NCI-H226 (cell line): ENCODE results near the gene NAV3.

Experiments used
- DNase-seq: peaks from one replicate; pipeline ENCODE4 v3.0.0-alpha.2; 2015

The NAV3 gene

GRCh38 chr12:77938301-77938700, 107.6 kb downstream of the NAV3 start:
- DNase-seq: no peak

GRCh38 chr12:77940011-77940423, 109.3 kb downstream of the NAV3 start:
- DNase-seq: peak; percentile 89

GRCh38 chr12:77940567-77940966, 109.9 kb downstream of the NAV3 start:
- DNase-seq: no peak

- DNase-seq: no peak
These were observed 110.7 kb downstream of the NAV3 start for GRCh38 chr12:77941401-77941800.

- peak; percentile 93 for DNase-seq
These were observed 112.8 kb downstream of the NAV3 start for GRCh38 chr12:77943466-77943865.

- peak; percentile 13 for DNase-seq
These were observed 115.9 kb downstream of the NAV3 start for GRCh38 chr12:77946541-77947061.

- DNase-seq: peak; percentile 78
These were observed 116.6 kb downstream of the NAV3 start for GRCh38 chr12:77947330-77947729.

GRCh38 chr12:77947746-77948145, 117.1 kb downstream of the NAV3 start:
- peak; percentile 36 for DNase-seq

- no peak for DNase-seq
These were observed 119.2 kb downstream of the NAV3 start for GRCh38 chr12:77949943-77950342.

- no peak for DNase-seq
These were observed 123.0 kb downstream of the NAV3 start for GRCh38 chr12:77953528-77954205.

GRCh38 chr12:77954206-77954555, 123.5 kb downstream of the NAV3 start:
- DNase-seq: no peak

GRCh38 chr12:77957062-77957461, 126.4 kb downstream of the NAV3 start:
- DNase-seq: no peak

- DNase-seq: no peak
These were observed 133.0 kb downstream of the NAV3 start for GRCh38 chr12:77963576-77964178.

- no peak for DNase-seq
These were observed 135.1 kb downstream of the NAV3 start for GRCh38 chr12:77965790-77966189.

GRCh38 chr12:77968021-77968420, 137.3 kb downstream of the NAV3 start:
- DNase-seq: no peak

- no peak for DNase-seq
These were observed 137.9 kb downstream of the NAV3 start for GRCh38 chr12:77968571-77968970.

GRCh38 chr12:77973579-77973978, 142.9 kb downstream of the NAV3 start:
- DNase-seq: no peak

- DNase-seq: no peak
These were observed 144.0 kb downstream of the NAV3 start for GRCh38 chr12:77974645-77975044.

- peak; percentile 72 for DNase-seq
These were observed 149.0 kb downstream of the NAV3 start for GRCh38 chr12:77979597-77980250.

GRCh38 chr12:77980782-77981181, 150.1 kb downstream of the NAV3 start:
- DNase-seq: peak; percentile 86

- no peak for DNase-seq
These were observed 153.2 kb downstream of the NAV3 start for GRCh38 chr12:77983859-77984258.

- DNase-seq: no peak
These were observed 162.1 kb downstream of the NAV3 start for GRCh38 chr12:77992760-77993159.

- no peak for DNase-seq
These were observed 163.0 kb downstream of the NAV3 start for GRCh38 chr12:77993658-77994057.
